Mucosa of rectum (tissue), 2 donors: ENCODE data around the gene RIPOR1.
A peak's percentile ranks its signal among the peaks of the same experiment; 100 is the strongest.
"Not testable (repeated sequence)": the region's sequence is repeated elsewhere in the genome, so short reads cannot be mapped to it uniquely, and the experiment has no call there.

ENCODE experiments used
- H3K27ac ChIP-seq, 2 donors: one replicate each; pipeline ENCODE4 v1.7.0; 2013; ENCODE audit warnings: inconsistent platforms in 2 of 2, low read depth in 2 of 2, low read length in 2 of 2
- H3K27me3 ChIP-seq, 2 donors: one replicate each; pipeline ENCODE4 v1.7.0; 2013; ENCODE audit warnings: low read length in 2 of 2; ENCODE audit not compliant: control insufficient read depth in 2 of 2, insufficient read depth in 2 of 2
- H3K36me3 ChIP-seq, 2 donors: one replicate each; pipeline ENCODE4 v1.7.0; 2013; ENCODE audit warnings: low read length in 2 of 2; ENCODE audit not compliant: control insufficient read depth in 2 of 2, insufficient read depth in 2 of 2
- H3K4me1 ChIP-seq, 2 donors: one replicate each; pipeline ENCODE4 v1.7.0; 2013; ENCODE audit warnings: low read length in 2 of 2, mild to moderate bottlenecking in 1 of 2; ENCODE audit not compliant: control insufficient read depth in 2 of 2, insufficient read depth in 2 of 2
- H3K4me3 ChIP-seq, 2 donors: one replicate each; pipeline ENCODE4 v1.7.0; 2013; ENCODE audit warnings: low read length in 2 of 2
- H3K9ac ChIP-seq, 2 donors: one replicate each; pipeline ENCODE4 v1.7.0; 2013; ENCODE audit warnings: low read length in 2 of 2, low read depth in 1 of 2, mild to moderate bottlenecking in 1 of 2
- H3K9me3 ChIP-seq, 2 donors: one replicate each; pipeline ENCODE4 v1.7.0; 2013; ENCODE audit warnings: low read length in 2 of 2; ENCODE audit not compliant: control insufficient read depth in 2 of 2
- donor health status: healthy.
- donor health status: Normal muscosa, but diverticular disease.

The RIPOR1 gene

DNA sequence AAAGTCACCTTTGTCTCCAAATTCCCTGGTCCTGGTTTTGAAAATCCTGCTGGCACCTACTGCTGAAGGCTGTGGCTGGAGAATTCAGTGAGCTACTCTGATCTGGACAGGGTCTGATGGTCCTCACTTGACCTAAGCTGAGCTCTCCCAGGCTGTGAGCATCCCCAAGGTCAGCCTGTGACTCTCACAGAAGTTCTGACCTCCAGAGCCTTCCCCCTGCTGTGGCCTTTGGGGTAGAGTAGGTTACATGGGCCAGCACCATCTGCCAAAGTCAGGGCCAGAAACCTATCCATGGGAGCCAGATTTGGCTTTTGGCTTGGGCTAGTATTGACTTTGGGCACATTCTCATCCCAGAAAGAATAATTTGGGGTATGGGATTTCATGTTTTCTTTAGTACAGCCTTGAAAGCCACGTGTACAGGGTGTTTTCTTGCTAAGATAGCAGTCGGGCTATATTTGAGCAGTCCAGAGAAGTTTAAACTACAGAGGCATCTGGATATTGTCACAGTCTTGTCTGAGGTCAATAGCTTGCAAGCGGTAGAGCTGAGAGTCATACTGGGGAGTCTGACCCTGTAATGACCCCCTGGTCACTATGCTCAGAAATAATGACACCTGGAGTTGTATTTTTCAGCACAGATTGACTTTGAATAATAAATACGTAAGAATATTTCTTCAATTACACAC, 39.1 kb upstream of the RIPOR1 start:
- H3K4me1 ChIP-seq = peaks cover 2 to 7% of the 10 kb centered on the region in 2 donors
- H3K36me3 ChIP-seq = peaks cover 2 to 3% of the 10 kb centered on the region in 2 donors
- no peaks in the 10 kb centered on the region for H3K9me3 ChIP-seq
- H3K9ac ChIP-seq = no peak overlapping the region
- H3K27ac ChIP-seq = peak overlapping the region in 1 of 2 donors; percentile 69
- H3K27me3 ChIP-seq = no peaks in the 10 kb centered on the region
- H3K4me3 ChIP-seq = no peak overlapping the region

DNA sequence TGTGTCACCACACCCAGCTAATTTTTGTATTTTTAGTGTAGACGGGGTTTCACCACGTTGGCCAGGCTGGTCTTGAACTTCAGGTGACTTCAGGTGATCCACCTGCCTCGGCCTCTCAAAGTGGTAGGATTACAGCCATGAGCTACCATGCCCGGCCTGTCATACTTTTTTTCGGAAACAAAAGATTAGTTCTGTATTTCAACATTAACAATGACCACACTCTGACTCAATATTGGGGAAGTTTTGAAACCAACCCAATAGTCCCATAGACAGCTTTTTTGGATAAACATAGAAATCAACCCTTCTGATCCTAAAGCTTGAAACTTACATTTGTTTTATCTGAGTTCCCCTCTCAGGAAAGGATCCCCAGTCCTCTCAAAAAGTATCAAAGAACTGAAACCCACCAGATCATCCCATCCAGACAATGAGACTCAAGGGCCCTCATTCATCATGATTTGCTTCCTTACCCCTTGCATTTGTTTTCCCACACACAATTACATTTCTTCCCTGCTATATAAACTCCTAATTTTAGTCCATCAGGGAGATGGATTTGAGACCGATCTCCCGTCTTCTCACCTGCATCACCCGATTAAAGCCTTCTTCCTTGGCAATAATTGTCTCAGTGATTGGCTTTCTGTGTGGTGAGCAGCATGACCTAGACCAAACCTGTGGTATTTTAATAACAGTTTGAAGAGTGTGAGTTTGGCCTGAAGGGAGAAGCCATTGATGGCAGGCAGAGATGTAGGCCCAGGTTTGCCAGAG, 38.1 kb upstream of the RIPOR1 start:
- Histone ChIP-seq H3K27me3 (no peaks in the 10 kb centered on the region), H3K4me1 (peaks cover 2 to 7% of the 10 kb centered on the region in 2 donors), H3K9ac (no peak overlapping the region), H3K36me3 (no peaks in the 10 kb centered on the region), H3K27ac (peak overlapping the region in 1 of 2 donors; percentile 69), H3K9me3 (no peaks in the 10 kb centered on the region), H3K4me3 (no peak overlapping the region)

DNA sequence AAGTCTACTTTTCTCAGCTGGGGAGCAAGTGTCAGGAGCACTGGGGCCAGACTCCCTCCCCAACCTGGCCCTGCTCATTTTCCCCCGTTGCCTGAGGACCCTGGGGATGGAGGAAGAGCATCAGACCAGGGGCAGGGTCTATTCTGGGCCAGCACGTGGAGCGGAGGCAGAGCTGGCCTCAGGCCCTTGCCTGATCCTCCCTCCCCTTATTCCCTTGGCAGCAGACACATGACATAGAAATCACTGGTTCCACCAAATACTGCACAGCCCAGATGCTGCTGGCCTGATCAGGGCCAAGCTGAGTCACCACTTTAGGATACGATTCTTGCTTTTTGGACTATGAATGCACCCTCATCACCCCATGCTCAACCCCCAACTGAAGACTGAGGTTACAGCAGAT, 29.5 kb upstream of the RIPOR1 start:
- Histone ChIP-seq H3K4me3 (no peak overlapping the region), H3K9ac (no peak overlapping the region)

DNA sequence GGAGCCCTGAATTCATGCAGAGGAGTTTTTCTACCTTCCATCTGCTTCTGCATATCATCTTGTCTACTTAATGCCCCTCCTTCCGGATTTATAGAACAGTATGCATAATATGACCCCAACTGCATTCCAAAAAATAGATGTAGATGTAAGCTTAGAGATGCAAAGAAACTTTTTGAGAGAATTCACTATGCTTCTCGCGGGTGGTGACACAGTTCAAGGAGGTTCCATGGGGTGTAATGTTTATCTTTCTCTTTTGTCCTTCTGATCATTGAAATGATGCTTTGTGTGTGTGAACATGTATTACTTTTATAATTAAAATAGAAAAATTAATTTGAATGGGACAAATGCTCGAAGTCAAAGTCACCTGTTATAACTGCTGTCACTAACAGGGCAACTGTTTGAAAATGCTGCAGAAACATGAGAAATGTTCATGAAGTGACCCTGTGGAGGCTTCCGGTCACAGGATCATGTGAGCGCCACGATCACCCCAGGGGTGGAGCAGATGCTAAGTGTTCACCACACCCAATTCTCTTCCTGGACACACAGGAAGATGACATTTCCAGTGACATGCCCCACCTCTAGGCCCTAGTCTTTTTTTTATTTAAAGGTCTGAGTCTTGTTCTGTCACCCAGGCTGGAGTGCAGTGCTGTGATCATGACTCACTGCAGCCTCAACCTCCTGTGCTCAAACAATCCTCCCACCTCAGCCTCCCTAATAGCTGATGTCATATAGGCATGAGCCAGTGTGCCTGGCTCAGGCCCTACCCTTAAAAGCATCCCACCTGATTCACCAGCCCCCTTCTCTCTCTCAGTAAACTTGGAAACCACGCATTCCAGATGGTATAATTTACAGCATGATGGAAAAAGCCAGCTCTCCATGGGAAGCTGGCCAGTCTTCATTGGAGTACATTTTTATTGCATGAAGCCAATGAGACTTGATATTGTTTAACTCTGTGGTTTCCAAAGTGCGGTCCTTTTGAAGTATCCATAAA, 24.3 kb upstream of the RIPOR1 start:
- H3K9ac ChIP-seq = no peak overlapping the region
- no peaks in the 10 kb centered on the region for H3K9me3 ChIP-seq
- no peak overlapping the region for H3K4me3 ChIP-seq
- no peaks in the 10 kb centered on the region for H3K27me3 ChIP-seq
- no peaks in the 10 kb centered on the region for H3K36me3 ChIP-seq
- H3K4me1 ChIP-seq = peaks cover 2 to 4% of the 10 kb centered on the region in 2 donors
- peak overlapping the region; percentile 63 to 69 for H3K27ac ChIP-seq

More for the DNA sequence above, 29.5 kb upstream of the RIPOR1 start:
- H3K27me3 ChIP-seq = no peaks in the 10 kb centered on the region
- no peaks in the 10 kb centered on the region for H3K4me1 ChIP-seq
- H3K9me3 ChIP-seq = no peaks in the 10 kb centered on the region
- H3K36me3 ChIP-seq = no peaks in the 10 kb centered on the region
- no peak overlapping the region for H3K27ac ChIP-seq

DNA sequence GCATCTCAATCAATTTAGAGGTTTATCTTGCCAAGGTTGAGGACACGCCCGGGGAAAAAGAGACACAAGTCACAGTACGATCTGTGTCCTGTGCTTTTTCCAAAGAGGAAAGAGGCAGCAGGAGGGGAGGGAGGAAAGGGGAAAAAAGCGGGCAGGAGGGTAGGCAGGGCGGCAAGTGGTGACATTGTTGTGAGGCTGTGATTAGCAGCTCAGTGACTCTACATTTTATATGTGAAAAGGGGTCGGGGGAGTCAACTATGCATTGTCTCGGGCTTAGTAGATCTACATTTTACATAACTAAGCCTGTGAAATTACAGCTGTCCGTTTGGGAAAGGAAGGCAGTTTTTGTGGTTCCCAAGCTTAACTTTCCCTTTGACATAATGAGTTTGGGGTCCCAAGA, 22.2 kb upstream of the RIPOR1 start:
- H3K4me3 ChIP-seq = no peak overlapping the region
- H3K36me3 ChIP-seq = no peaks in the 10 kb centered on the region
- no peaks in the 10 kb centered on the region for H3K27me3 ChIP-seq
- peaks cover 2 to 4% of the 10 kb centered on the region in 2 donors for H3K4me1 ChIP-seq
- no peak overlapping the region for H3K27ac ChIP-seq
- peak overlapping the region in 1 of 2 donors; percentile 14 for H3K9ac ChIP-seq
- no peaks in the 10 kb centered on the region for H3K9me3 ChIP-seq

DNA sequence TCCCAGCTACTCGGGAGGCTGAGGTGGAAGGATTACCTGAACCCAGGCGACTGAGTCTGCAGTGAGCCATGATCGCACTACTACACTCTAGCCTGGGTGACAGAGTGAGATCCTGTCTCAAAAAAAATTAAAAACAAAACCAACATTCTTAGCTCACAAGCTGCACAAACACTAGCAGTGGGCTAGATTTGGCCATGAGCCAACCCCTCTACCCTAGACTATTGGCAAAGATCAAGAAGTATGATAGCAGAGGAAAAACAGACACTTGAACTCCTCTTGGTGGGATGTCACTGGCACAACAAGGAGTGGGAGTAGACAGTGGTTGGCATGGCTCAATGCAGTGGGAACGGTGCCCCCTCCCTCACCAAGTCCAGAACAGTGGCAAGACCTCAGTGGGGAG, 19.6 kb upstream of the RIPOR1 start:
- H3K9me3 ChIP-seq = no peaks in the 10 kb centered on the region
- H3K27me3 ChIP-seq = no peaks in the 10 kb centered on the region
- no peak overlapping the region for H3K27ac ChIP-seq
- H3K36me3 ChIP-seq = no peaks in the 10 kb centered on the region
- no peak overlapping the region for H3K9ac ChIP-seq
- peaks cover 2 to 4% of the 10 kb centered on the region in 2 donors for H3K4me1 ChIP-seq
- H3K4me3 ChIP-seq = no peak overlapping the region

DNA sequence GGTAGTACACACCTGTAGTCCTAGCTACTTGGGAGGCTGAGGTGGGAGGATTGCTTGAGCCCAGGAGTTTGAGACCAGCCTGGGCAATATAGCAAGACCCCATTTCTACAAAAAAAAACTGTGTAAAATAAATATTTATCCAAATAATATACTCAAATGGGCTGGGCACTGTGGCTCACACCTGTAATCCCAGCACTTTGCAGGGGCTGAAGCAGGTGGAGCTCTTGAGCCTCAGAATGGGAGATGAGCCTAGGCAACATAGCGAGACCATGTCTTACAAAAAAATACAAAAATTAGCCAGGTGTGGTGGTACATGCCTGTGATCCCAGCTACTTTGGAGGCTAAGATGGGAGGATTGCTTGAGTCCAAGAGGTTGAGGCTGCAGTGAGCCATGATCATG, 14.7 kb upstream of the RIPOR1 start:
- H3K36me3 ChIP-seq, H3K9ac ChIP-seq, H3K9me3 ChIP-seq, H3K4me1 ChIP-seq, H3K27me3 ChIP-seq, H3K4me3 ChIP-seq, H3K27ac ChIP-seq: not testable (repeated sequence)

DNA sequence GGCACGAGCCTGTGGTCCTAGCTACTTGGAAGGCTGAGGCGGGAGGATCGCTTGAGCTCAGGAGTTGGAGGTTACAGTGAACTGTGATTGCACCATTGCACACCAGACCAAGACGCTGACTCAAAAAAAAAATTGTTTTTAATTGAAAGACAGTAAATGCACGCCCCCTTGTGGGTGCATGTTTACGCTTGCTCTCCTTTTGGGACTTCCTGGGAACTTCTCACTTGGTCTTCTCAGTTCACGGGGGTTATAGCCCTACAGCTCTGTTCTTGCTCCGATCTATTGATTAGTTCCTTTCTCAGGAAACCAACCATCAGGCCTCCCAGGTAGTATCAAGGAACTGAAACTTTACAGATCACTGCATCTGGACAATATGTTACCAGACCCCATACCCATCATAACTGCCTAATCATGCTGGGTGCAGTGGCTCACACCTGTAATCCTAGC, 14.2 kb upstream of the RIPOR1 start:
- H3K4me3 ChIP-seq = no peak overlapping the region
- no peak overlapping the region for H3K27ac ChIP-seq
- H3K36me3 ChIP-seq = no peaks in the 10 kb centered on the region
- no peaks in the 10 kb centered on the region for H3K27me3 ChIP-seq
- H3K4me1 ChIP-seq = peaks cover 0 to 2% of the 10 kb centered on the region in 2 donors
- no peaks in the 10 kb centered on the region for H3K9me3 ChIP-seq
- H3K9ac ChIP-seq = no peak overlapping the region

DNA sequence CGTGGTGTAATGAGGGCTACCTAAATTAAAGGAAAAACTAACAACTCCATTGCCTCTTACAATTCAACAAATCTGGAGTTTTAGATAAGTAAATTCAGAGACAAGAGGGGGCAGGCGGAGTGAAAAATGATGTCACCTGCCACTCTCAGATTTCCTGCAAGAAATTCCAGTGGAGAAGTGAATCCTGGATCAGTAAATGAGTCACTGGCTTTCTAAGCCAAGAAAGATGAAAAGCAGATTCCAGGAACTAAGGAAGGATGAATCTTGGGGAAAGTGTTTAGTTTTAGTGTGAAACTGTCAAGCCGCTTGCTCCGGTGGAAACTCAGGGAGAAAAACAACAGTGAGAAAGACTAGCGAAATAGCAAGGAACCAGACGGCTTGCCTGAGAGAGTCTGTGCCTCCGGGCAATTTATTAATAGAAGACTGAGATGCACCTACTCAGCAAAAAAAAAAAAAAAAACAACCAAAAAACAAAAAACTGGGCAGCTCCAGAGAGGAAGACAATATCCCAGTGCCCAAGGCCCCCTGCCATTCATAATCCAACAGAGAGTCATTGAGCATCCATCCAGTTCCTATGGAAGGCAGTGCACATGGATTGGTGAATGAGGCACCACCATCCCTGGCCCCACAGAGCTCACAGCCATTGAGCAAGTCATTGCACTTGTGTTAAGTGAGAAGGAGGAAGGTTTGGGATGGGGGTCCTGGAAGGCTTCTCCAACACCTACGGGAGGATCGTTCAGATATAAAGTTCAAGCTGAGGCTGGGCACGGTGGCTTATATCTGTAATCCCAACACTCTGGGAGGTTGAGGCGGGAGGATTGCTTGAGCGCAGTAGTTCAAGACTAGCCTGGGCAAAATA, 12.1 kb upstream of the RIPOR1 start:
- no peaks in the 10 kb centered on the region for H3K36me3 ChIP-seq
- H3K27me3 ChIP-seq = no peaks in the 10 kb centered on the region
- no peaks in the 10 kb centered on the region for H3K9me3 ChIP-seq
- peaks cover 0 to 10% of the 10 kb centered on the region in 2 donors for H3K4me1 ChIP-seq
- no peak overlapping the region for H3K4me3 ChIP-seq
- H3K27ac ChIP-seq = peak overlapping the region in 1 of 2 donors; percentile 10
- H3K9ac ChIP-seq = no peak overlapping the region
